ENCODE results near the gene SWT1.

SWT1 gene

GRCh38 chr1:185137896-185138545 lies 18.9 kb upstream of the SWT1 start:
- no peak for TF ChIP-seq CTCF (IDR thresholded peaks at IDR 0.05)

GRCh38 chr1:185139246-185139645 lies 17.7 kb upstream of the SWT1 start:
- no peak for TF ChIP-seq CTCF (IDR thresholded peaks at IDR 0.05)

GRCh38 chr1:185144233-185144632 lies 12.7 kb upstream of the SWT1 start:
- no peak for TF ChIP-seq CTCF (IDR thresholded peaks at IDR 0.05)

- no peak for TF ChIP-seq CTCF (IDR thresholded peaks at IDR 0.05)
These were observed 5.8 kb upstream of the SWT1 start for GRCh38 chr1:185151215-185151614.

GRCh38 chr1:185152187-185152767 lies 4.7 kb upstream of the SWT1 start:
- TF ChIP-seq CTCF (IDR thresholded peaks at IDR 0.05) = no peak

GRCh38 chr1:185154912-185155513 lies 2.0 kb upstream of the SWT1 start:
- TF ChIP-seq CTCF (IDR thresholded peaks at IDR 0.05) = no peak

- no peak for TF ChIP-seq CTCF (IDR thresholded peaks at IDR 0.05)
These were observed 1.2 kb upstream of the SWT1 start for GRCh38 chr1:185155600-185156287.
